Measurements from ENCODE around the gene PCYT2. TPM values are rescaled to one million over a fixed set of nuclear protein-coding genes. Genes with fewer than 3 reads are reported as not detected.

PCYT2 gene
- total RNA-seq, 4 donors from 2014 or later, result 27.4 to 38.7 (median 33.3) TPM

DNA sequence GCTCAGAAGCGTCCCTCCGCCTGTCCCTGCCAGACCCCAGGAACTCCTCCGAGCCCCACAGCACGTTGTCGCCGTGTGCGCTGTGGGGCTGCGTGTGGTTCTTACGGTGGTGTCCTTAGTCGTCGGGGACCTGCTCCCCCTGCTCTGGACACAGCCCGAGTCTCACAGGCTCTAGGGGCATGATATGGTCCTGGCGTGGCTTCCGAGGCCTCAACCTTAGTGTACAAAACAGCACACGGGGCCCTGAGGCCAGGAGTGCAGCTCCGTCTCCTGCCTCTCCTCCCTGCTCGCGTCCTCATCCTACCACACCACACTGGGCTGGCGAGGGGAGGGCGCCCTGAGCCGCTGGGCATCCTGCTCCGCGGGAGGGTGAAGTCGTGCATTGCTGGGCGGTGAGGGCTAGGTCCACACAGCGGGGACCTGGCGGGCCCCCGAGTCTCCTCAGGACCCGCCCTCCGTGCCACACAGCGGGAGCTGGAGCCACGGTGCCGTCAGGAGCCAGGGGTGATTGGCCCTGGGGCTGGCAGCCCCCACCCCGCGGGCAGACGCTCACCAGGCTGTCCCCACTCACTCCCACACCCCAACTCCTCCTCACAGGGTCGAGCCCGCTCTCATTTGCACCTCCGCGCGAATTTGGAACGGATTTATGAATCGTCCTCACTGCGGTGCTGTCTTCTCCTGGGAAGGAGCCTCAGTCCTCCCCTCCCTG, 17.5 kb upstream of the PCYT2 start:
- H3K27me3 ChIP-seq, result peaks cover 0 to 19% (median 1%) of the 10 kb centered on the region in 4 donors
- peak overlapping the region; percentile 91 to 98 (median 95) for H3K27ac ChIP-seq (replicated peaks in 1 of 4)
- H3K4me3 ChIP-seq, result peak overlapping the region; percentile 80 to 99 (median 84)
- 48% methylated on average over 42 of the region's 44 CpGs for WGBS
- peaks cover 37 to 46% (median 43%) of the 10 kb centered on the region in 4 donors for H3K4me1 ChIP-seq
- intact Hi-C loops (cut with DNase I), result no loop called here
- no peak for DNase-seq (ENCODE audit: extremely low spot score)
- no peak for TF ChIP-seq EP300 (IDR thresholded peaks at IDR 0.05)
- TF ChIP-seq, protein P1, sequence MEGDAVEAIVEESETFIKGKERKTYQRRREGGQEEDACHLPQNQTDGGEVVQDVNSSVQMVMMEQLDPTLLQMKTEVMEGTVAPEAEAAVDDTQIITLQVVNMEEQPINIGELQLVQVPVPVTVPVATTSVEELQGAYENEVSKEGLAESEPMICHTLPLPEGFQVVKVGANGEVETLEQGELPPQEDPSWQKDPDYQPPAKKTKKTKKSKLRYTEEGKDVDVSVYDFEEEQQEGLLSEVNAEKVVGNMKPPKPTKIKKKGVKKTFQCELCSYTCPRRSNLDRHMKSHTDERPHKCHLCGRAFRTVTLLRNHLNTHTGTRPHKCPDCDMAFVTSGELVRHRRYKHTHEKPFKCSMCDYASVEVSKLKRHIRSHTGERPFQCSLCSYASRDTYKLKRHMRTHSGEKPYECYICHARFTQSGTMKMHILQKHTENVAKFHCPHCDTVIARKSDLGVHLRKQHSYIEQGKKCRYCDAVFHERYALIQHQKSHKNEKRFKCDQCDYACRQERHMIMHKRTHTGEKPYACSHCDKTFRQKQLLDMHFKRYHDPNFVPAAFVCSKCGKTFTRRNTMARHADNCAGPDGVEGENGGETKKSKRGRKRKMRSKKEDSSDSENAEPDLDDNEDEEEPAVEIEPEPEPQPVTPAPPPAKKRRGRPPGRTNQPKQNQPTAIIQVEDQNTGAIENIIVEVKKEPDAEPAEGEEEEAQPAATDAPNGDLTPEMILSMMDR (IDR thresholded peaks at IDR 0.05), result no peak
- TF ChIP-seq POLR2AphosphoS5 (IDR thresholded peaks at IDR 0.05), result no peak
- no peak for TF ChIP-seq POLR2A (IDR thresholded peaks at IDR 0.05; ENCODE audit: low read depth)
- H3K9me3 ChIP-seq, result no peaks in the 10 kb centered on the region
- H3K36me3 ChIP-seq, result no peaks in the 10 kb centered on the region

DNA sequence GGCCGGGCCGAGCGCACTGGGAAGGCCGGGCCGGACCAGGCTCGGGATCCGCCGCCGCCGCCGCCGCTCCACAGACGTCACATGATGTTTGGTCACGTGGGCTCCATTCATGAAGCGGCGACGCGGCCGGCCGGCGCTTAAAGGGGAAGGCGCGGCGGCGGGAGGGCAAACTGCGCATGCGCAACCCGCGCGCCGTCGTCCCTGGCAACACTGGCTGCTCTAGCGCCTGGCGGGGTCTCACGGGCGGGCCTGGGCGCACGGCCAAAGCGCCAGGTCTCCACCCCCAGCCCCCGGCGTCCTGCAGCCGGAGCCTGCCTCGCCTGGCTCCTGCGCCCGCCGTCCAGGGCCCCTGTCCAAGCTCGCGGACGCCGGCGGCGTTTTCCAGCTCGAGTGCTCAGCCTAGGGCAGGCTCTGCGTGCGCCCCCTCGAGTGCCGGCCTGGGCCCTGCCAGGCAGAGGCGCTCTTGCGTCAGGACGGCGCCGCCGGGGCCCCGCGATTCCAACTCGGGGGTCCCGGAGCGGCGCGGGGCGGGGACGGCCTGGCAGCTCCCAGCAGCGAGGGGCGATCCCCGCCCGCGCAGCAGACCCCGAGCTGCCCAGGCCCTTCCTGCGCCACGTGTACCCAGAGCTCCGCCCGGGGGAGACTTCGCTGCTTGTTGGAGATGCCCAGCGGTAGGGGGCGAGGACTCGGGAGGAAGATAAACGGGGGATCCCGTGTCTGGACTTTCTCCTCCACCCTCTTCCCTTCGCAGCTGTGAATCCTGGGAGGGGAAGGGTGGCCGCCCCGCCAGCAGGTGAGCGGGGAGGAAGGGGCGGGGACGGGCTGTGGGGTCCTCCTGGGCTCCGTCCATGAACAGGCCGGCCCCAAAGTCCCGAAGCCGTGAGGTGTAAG, 16.7 kb upstream of the PCYT2 start, which contains the start of gene MAFG:
MAFG (minus strand) TSS at position 83 of the 891 bp plus-strand sequence. CDS start 4,550 bp downstream, outside the sequence.
- H3K4me1 ChIP-seq, result peaks cover 45 to 54% (median 51%) of the 10 kb centered on the region in 4 donors
- H3K27me3 ChIP-seq, result peaks cover 0 to 19% (median 1%) of the 10 kb centered on the region in 4 donors
- peak; percentile 97 for DNase-seq (ENCODE audit: extremely low spot score)
- peak within 1 kb of the TSS; percentile 91 to 98 (median 95) for H3K27ac ChIP-seq (replicated peaks in 1 of 4)
- H3K9me3 ChIP-seq, result no peaks in the 10 kb centered on the region
- H3K4me3 ChIP-seq, result peak within 1 kb of the TSS; percentile 80 to 99 (median 84)
- H3K36me3 ChIP-seq, result peaks cover 0 to 2% (median under 1%) of the 10 kb centered on the region in 4 donors
- peak; percentile 87 to 90 for TF ChIP-seq POLR2AphosphoS5 (IDR thresholded peaks at IDR 0.05)
- no peak for TF ChIP-seq EP300 (IDR thresholded peaks at IDR 0.05)
- TF ChIP-seq POLR2A (IDR thresholded peaks at IDR 0.05; ENCODE audit: low read depth), result no peak
- TF ChIP-seq, protein P1 (IDR thresholded peaks at IDR 0.05), result peak; percentile 33 to 57 (median 48)
- intact Hi-C loops (cut with DNase I), result no loop called here
- 3% methylated on average over 31 of the region's 98 CpGs for WGBS

- H3K4me1 ChIP-seq, result peaks cover 50 to 61% (median 58%) of the 10 kb centered on the region in 4 donors
- no peak for DNase-seq (ENCODE audit: extremely low spot score)
- H3K9me3 ChIP-seq, result no peaks in the 10 kb centered on the region
- H3K4me3 ChIP-seq, result peak overlapping the region; percentile 80 to 99 (median 84)
- peaks cover 0 to 19% (median 1%) of the 10 kb centered on the region in 4 donors for H3K27me3 ChIP-seq
- 2% methylated on average over 19 of the region's 78 CpGs for WGBS
- intact Hi-C loops (cut with DNase I), result no loop called here
- peaks cover 5 to 8% (median 7%) of the 10 kb centered on the region in 4 donors for H3K36me3 ChIP-seq
- TF ChIP-seq POLR2A (IDR thresholded peaks at IDR 0.05; ENCODE audit: low read depth), result no peak
- TF ChIP-seq, protein P1 (IDR thresholded peaks at IDR 0.05), result no peak
- TF ChIP-seq POLR2AphosphoS5 (IDR thresholded peaks at IDR 0.05), result no peak
- TF ChIP-seq EP300 (IDR thresholded peaks at IDR 0.05), result no peak
- H3K27ac ChIP-seq (replicated peaks in 1 of 4), result peak overlapping the region; percentile 91 to 98 (median 95)
Observed at GRCh38 chr17:81927152-81927652, 16.0 kb upstream of the PCYT2 start.

DNA sequence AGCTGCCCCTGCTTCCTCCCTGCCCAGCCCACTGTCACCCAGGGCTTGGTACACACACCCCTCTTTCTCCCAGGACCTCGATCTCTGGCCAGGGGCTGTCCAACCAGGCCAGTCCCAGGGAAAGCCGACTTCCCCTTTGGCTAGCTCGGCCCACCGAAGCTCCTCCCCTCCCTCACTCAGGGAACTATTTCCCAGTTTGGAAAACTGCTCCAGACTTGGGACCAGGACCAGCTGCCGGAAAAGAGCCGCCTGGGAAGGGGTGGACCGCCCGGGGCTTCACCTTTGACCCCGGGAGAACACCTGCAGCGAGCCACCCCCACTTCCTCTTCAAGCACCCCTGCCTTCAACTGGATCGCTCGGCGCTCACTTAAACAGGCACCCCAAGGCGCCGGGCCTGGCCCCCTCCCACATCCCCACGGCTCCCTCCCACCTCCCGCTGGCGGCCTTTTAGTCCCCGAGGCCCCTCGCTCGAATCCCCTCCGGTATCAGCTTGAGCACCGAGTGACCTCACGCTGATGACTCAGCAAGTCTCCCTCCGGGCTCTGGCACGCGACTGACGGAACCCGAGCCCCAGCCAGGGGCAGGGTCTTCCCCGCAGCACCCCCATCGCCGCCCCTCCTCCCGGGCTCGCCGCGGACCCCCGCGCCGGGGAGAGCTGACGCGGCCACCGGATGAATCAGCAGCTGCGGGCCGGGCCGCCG, 15.4 kb upstream of the PCYT2 start:
- H3K4me1 ChIP-seq, result peaks cover 50 to 67% (median 64%) of the 10 kb centered on the region in 4 donors
- H3K4me3 ChIP-seq, result peak overlapping the region; percentile 80 to 99 (median 84)

More for the DNA sequence above, 15.4 kb upstream of the PCYT2 start:
- peak; percentile 95 for DNase-seq (ENCODE audit: extremely low spot score)
- Histone ChIP-seq H3K36me3 (peaks cover 8 to 14% (median 13%) of the 10 kb centered on the region in 4 donors), H3K27ac (replicated peaks in 1 of 4) (peak overlapping the region; percentile 91 to 98 (median 95)), H3K27me3 (peaks cover 0 to 16% (median 1%) of the 10 kb centered on the region in 4 donors), H3K9me3 (no peaks in the 10 kb centered on the region)
- 0% methylated on average over 28 of the region's 46 CpGs for WGBS
- intact Hi-C loops (cut with DNase I), result no loop called here
- TF ChIP-seq, protein P1 (IDR thresholded peaks at IDR 0.05), result no peak
- TF ChIP-seq POLR2AphosphoS5 (IDR thresholded peaks at IDR 0.05), result peak; percentile 73 to 75

Data from esophagus muscularis mucosa (tissue), 4 donors.